CD4-positive, alpha-beta T cell treated with Interleukin-4 for 1 hour (primary cell): ENCODE measurements around the gene OSBPL7.

Source experiments
- DNase-seq, 2 donors: peaks; one replicate each; pipeline ENCODE4 v3.0.0-alpha.2; 2020 to 2022

The OSBPL7 gene

GRCh38 chr17:47822785-47823184, 1.2 kb upstream of the OSBPL7 start:
- DNase-seq: no peak

GRCh38 chr17:47821031-47821423, 567 bp downstream of the OSBPL7 start:
- DNase-seq: no peak

DNA sequence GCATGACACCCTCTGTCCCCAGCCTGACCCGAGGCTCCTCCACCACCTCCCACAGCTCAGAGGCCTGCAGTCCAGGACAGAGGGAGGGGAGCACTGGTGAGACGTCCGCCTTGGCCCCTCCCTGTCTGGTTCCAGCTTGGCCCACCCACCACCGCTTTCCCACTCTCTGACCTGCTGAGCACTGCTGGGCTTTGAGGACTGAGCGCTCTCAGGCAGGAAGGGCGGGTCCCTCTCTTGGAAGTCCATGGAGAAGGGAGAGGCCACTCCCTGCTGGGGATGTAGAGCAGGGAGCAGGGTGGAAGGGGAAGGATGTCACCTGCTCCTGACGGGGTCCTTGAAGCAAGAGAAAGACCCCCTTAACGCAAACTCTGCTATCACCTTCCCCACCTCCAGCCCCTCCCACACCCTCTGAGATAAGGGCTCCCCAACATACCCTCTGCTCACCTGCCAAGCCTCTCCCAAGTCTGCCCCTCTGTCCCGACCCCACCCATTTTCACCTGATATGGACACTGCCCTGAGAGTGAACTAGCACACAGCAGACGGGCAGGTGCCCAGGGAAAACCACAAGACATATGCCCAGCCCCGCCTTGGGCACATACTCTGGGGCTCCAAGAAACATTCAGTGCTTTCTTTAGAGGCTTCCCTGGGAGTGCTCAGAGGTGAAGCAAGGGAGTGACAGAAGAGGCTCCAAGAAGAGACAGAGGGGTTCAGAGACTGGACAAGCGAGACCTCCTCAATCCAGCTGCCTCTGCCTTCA, 1.4 kb downstream of the OSBPL7 start:
- DNase-seq: no peak

- DNase-seq: no peak
Observed at GRCh38 chr17:47819475-47819874, 2.1 kb downstream of the OSBPL7 start.

GRCh38 chr17:47818002-47818695, 3.4 kb downstream of the OSBPL7 start:
- no peak for DNase-seq

- DNase-seq: no peak
Observed at GRCh38 chr17:47816947-47817346, 4.6 kb downstream of the OSBPL7 start.

GRCh38 chr17:47816111-47816735, 5.4 kb downstream of the OSBPL7 start:
- DNase-seq: no peak

- no peak for DNase-seq
Observed at GRCh38 chr17:47815106-47815918, 6.3 kb downstream of the OSBPL7 start.

DNA sequence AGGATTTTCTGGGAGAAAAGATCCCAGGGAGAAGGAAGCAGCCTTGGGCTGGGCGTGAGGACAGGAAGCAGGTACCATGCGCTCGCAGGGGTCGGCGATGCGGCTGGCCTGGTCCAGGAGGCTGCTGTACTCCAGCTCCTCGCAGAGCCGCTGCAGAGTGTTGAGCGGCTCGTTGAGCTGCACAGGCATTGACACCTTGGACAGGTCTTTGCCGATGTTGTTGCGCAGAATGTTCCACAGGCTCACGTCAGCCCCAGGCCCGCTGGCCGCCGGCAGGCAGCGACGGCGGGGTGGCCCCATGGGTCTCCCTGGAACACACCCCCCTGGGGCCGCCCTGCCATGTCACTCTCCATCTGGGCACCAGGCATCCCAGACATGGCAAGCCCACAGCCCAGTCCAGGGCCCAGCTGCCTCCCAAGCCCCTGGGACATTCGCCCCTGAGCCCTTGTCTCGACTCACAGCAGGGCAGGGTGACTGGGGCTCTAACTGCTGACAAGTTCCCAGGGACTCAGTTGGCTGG, 8.0 kb downstream of the OSBPL7 start:
- DNase-seq: no peak

DNA sequence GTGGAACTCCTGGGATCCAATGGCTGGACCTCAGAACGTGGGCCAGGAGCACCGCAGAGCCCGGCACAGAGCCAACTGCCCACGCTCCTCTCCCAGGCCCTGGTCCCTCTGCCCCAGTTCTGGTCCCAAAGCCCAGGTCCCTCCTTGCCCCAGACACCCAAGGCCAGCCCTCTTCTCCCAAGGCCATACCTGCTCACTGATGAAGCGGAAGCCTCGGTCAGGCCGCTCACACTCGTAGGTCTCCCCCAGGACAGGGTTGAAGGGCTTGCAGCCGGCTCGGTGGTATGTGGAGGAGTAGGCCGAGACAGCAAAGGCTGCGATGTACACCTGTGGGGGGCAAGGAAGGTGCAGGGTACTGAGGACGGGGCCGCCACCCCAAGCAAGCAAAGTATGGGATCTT, 8.5 kb downstream of the OSBPL7 start:
- no peak for DNase-seq

- no peak for DNase-seq
Observed at GRCh38 chr17:47812146-47812920, 9.3 kb downstream of the OSBPL7 start.

DNA sequence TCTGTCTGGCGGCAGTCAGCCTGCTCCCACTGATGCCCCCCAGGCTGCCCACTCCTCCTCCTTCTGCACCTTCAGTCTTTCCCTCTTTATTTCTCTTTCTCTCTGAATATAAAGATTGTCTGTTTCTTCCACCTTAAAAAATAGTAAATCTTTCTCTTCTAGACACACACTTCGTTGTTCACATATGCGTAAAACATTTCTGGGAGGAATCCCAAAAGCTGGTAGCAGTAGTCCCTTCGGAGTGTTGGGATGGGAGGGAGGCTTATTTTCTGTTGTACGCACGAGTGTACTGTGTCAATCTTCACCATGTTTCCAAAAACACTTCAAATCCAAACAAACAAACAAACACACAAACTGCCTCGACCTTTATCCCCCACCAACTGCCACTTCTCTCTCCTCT, 9.9 kb downstream of the OSBPL7 start:
- no peak for DNase-seq

- DNase-seq: no peak
Observed at GRCh38 chr17:47810901-47811635, 10.5 kb downstream of the OSBPL7 start.

- DNase-seq: peak; percentile 41 to 51
Observed at GRCh38 chr17:47810200-47810821, 11.3 kb downstream of the OSBPL7 start.

DNA sequence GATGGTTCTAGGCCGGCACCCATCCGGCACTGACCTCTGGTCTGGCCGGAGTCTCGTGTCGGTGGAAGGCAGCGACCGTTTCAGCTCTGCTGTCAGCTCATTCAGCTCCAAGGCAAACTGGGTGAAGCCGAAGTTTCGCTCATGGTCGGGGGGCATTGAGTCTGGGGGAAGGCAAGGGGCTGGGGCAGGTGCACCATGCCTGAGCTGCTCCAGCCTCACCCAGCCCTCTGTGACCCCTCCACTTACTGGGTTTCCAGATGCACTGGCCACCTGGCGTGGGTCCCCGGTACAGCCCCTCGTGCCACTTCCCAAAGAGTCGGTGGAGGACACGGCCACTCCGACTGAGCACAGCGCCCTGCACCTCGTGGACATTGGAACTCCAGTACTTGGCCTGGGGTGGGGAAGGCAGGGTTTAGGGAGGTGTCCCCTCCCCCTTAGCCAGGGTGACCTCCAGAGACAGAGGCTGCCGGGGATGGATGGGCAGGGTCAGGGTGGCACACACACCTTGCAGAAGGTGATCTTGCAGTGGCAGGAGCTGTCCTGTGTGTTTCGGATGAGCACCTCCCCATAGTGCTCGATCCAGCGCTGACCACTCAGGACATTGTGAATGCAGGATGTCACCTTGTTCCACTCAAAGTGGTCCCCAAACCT, 12.6 kb downstream of the OSBPL7 start:
- no peak for DNase-seq

DNA sequence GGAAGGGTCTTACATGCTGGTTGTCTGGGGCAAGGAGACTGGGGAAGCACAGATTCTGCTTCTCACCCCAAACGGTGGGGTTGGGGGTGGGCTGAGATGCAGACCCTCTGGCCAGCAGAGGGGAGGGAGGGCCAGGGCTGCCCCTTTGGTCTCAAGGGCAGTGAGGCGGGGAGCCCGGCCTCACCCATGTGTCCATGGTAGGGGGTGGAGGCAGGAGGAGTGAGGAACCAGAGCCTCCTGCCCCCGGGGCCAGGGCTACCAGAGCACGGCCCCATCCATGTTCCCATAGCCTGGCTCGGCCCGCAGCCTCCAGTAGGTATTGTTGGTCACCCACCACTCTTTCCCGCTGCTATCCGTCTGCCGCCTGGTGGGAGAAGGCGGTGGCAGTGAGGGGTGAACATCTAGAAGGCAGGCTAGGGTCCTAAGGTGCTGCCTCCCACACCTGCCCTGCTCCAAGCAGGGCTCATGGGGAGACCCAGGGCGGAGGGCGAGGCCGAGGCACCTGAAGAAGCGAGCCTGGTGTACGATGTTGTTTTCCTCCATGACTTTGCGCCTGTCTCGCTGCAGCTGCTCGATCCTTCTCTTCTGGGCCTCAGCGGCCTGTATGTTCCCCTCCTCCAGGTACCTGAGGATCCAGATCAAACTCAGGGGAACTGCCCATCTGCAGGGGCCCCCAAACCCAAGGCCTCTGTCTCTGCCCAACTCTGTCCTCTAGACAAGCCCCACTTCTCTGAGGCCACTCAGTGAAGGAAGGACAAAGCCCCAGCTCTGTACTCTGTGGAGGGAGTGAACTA, 13.4 kb downstream of the OSBPL7 start:
- no peak for DNase-seq

GRCh38 chr17:47807421-47807820, 14.2 kb downstream of the OSBPL7 start:
- no peak for DNase-seq

GRCh38 chr17:47806913-47807255, 14.7 kb downstream of the OSBPL7 start:
- peak in 1 of 2 donors; percentile 9 for DNase-seq
